Smooth muscle cell (in vitro differentiated cells): Measurements from ENCODE around the gene EREG. TPM values are rescaled to one million over a fixed set of nuclear protein-coding genes. Genes with fewer than 3 reads are reported as not detected.

Experiments used
- DNase-seq: peaks from one replicate; lab custom pipeline; 2025; ENCODE audit not compliant: unreplicated experiment; lab: John Stamatoyannopoulos, UW
- H2AFZ ChIP-seq: fragments of 200-600 bp; sonication (generic); 2 replicates; pipeline ENCODE4 v1.6.0; 2016; ENCODE audit warnings: antibody characterized with exemption, low read depth, mild to moderate bottlenecking
- H3F3A ChIP-seq: fragments of 200-600 bp; sonication (generic); 2 replicates; pipeline ENCODE4 v1.6.0; 2017; ENCODE audit warnings: antibody characterized with exemption, low read depth
- H3K27ac ChIP-seq: fragments of 200-600 bp; sonication (generic); 2 replicates; pipeline ENCODE4 v1.5.1; 2016; ENCODE audit warnings: low read depth, mild to moderate bottlenecking
- H3K27me3 ChIP-seq: fragments of 200-600 bp; sonication (generic); 2 replicates; pipeline ENCODE4 v1.6.1; 2016; ENCODE audit warnings: low read depth, mild to moderate bottlenecking
- H3K36me3 ChIP-seq: fragments of 200-600 bp; sonication (generic); 2 replicates; pipeline ENCODE4 v1.5.1; 2016; ENCODE audit warnings: low read depth
- H3K4me1 ChIP-seq: fragments of 200-600 bp; sonication (generic); 2 replicates; pipeline ENCODE4 v1.5.1; 2016; ENCODE audit warnings: low read depth
- H3K4me2 ChIP-seq: fragments of 200-600 bp; sonication (generic); 2 replicates; pipeline ENCODE4 v1.6.0; 2016; ENCODE audit warnings: mild to moderate bottlenecking
- H3K4me3 ChIP-seq: fragments of 200-600 bp; sonication (generic); 2 replicates; pipeline ENCODE4 v1.5.1; 2016; ENCODE audit warnings: mild to moderate bottlenecking
- H3K79me2 ChIP-seq: fragments of 200-600 bp; sonication (generic); 2 replicates; pipeline ENCODE4 v1.6.0; 2016; ENCODE audit warnings: low read depth, mild to moderate bottlenecking
- H3K9ac ChIP-seq: fragments of 200-600 bp; sonication (generic); 2 replicates; pipeline ENCODE4 v1.6.0; 2016; ENCODE audit warnings: low read depth
- H3K9me3 ChIP-seq: fragments of 200-600 bp; sonication (generic); replicated peaks from 2 replicates; pipeline ENCODE4 v1.5.1; 2016; ENCODE audit warnings: low read depth
- H4K20me1 ChIP-seq: fragments of 200-600 bp; sonication (generic); 2 replicates; pipeline ENCODE4 v1.6.0; 2016; ENCODE audit warnings: low read depth
- CTCF ChIP-seq: fragments of 200-600 bp; sonication (generic); IDR thresholded peaks from 2 replicates; pipeline ENCODE4 v1.5.1; 2017; ENCODE audit warnings: borderline replicate concordance, mild to moderate bottlenecking, antibody characterized with exemption; ENCODE audit not compliant: insufficient read depth, poor library complexity, severe bottlenecking
- WGBS: methylation state at CpG from one replicate; pipeline ENCODE4 v1.1.7; 2016; ENCODE audit warnings: low lambda C conversion rate; 5-methylcytosine and 5-hydroxymethylcytosine counted together
- polyA plus RNA-seq: library from polyadenylated mRNA; unstranded; fragments of >200 nt; fragmentation: Nextera tagmentation; extraction: Ambion mirVana; gene quantifications from 2 replicates; pipeline ENCODE4 v1.2.1, GENCODE V29; 2016
- total RNA-seq: library from RNA; depleted of rRNA; stranded (reverse); fragments of >200 nt; gene quantifications from 2 replicates; pipeline ENCODE4 v1.2.3, GENCODE V29; 2014

The EREG gene
- total and polyA plus RNA-seq, 2 experiments from 2014 or later, result 0.55 to 1.9 TPM

GRCh38 chr4:74374561-74375327 is 9.8 kb downstream of the EREG start:
- no peak overlapping the region for H3K4me2 ChIP-seq
- H3K4me1 ChIP-seq, result no peaks in the 10 kb centered on the region
- no peaks in the 10 kb centered on the region for H3K27me3 ChIP-seq
- H3K36me3 ChIP-seq, result no peaks in the 10 kb centered on the region
- H3K9ac ChIP-seq, result no peak overlapping the region
- H3F3A ChIP-seq, result no peaks in the 10 kb centered on the region
- DNase-seq, result no peak
- no peak for TF ChIP-seq CTCF
- H3K9me3 ChIP-seq, result no peaks in the 10 kb centered on the region
- WGBS, result 56% methylated on average over 10 of the region's 10 CpGs
- no peak overlapping the region for H2AFZ ChIP-seq
- peak overlapping the region; percentile 67 for H3K27ac ChIP-seq
- H3K4me3 ChIP-seq, result no peak overlapping the region
- H4K20me1 ChIP-seq, result no peaks in the 10 kb centered on the region
- no peaks in the 10 kb centered on the region for H3K79me2 ChIP-seq

GRCh38 chr4:74375824-74376426 is 11.0 kb downstream of the EREG start:
- no peak for TF ChIP-seq CTCF
- 85% methylated on average over 7 of the region's 7 CpGs for WGBS
- H3K36me3 ChIP-seq, result no peaks in the 10 kb centered on the region
- no peak overlapping the region for H3K9ac ChIP-seq
- H3K27ac ChIP-seq, result no peak overlapping the region
- H4K20me1 ChIP-seq, result no peaks in the 10 kb centered on the region
- no peaks in the 10 kb centered on the region for H3K27me3 ChIP-seq
- DNase-seq, result no peak
- peak overlapping the region; percentile 30 for H2AFZ ChIP-seq
- H3F3A ChIP-seq, result no peaks in the 10 kb centered on the region
- no peaks in the 10 kb centered on the region for H3K79me2 ChIP-seq
- H3K9me3 ChIP-seq, result no peaks in the 10 kb centered on the region
- H3K4me3 ChIP-seq, result no peak overlapping the region
- no peaks in the 10 kb centered on the region for H3K4me1 ChIP-seq
- H3K4me2 ChIP-seq, result no peak overlapping the region

- Histone ChIP-seq H3K9ac (no peak overlapping the region), H3K27me3 (no peaks in the 10 kb centered on the region), H3K79me2 (no peaks in the 10 kb centered on the region), H3K4me1 (no peaks in the 10 kb centered on the region), H2AFZ (peak overlapping the region; percentile 30), H3K36me3 (no peaks in the 10 kb centered on the region), H3K27ac (no peak overlapping the region), H3K4me2 (no peak overlapping the region), H4K20me1 (no peaks in the 10 kb centered on the region), H3F3A (no peaks in the 10 kb centered on the region), H3K9me3 (no peaks in the 10 kb centered on the region), H3K4me3 (no peak overlapping the region)
- peak; percentile 62 for TF ChIP-seq CTCF
- no peak for DNase-seq
- 55% methylated on average over 4 of the region's 4 CpGs for WGBS
These were observed 12.0 kb downstream of the EREG start for GRCh38 chr4:74376888-74377483.
